Stimulated activated CD4-positive, alpha-beta T cell treated with anti-CD3 and anti-CD28 coated beads, Interleukin-4, amount 100 ng/mL, for 4 hours (primary cell): Measurements from ENCODE around the gene TATDN2.

Experiments used
- DNase-seq, 2 experiments: peaks; one replicate each; pipeline ENCODE4 v3.0.0-alpha.2; 2020

The TATDN2 gene

GRCh38 chr3:10320320-10320677, 72.0 kb downstream of the TATDN2 start:
- DNase-seq = no peak

- DNase-seq = no peak
These were observed 73.5 kb downstream of the TATDN2 start for GRCh38 chr3:10321630-10322351.

- no peak for DNase-seq
These were observed 74.1 kb downstream of the TATDN2 start for GRCh38 chr3:10322352-10322710.

GRCh38 chr3:10327592-10327991, 79.3 kb downstream of the TATDN2 start:
- no peak for DNase-seq

- no peak for DNase-seq
These were observed 80.3 kb downstream of the TATDN2 start for GRCh38 chr3:10328460-10329071.

- no peak for DNase-seq
These were observed 81.3 kb downstream of the TATDN2 start for GRCh38 chr3:10329495-10330015.

- no peak for DNase-seq
These were observed 82.1 kb downstream of the TATDN2 start for GRCh38 chr3:10330319-10330718.
